ENCODE measurements around the gene CR1. TPM values are rescaled to one million over a fixed set of nuclear protein-coding genes. Genes with fewer than 3 reads are reported as not detected.

CR1 gene
- polyA plus RNA-seq, 3 donors: 11.3 to 30.8 (median 26.5) TPM

- Histone ChIP-seq H3K9ac (ENCODE audit: insufficient read depth, low read length, poor library complexity, severe bottlenecking) (no peak overlapping the region), H3K27me3 (ENCODE audit: control insufficient read depth in 2 of 2, insufficient read depth in 2 of 2, low read length in 2 of 2) (no peaks in the 10 kb centered on the region), H3K4me1 (ENCODE audit: control insufficient read depth in 1 of 2, insufficient read depth in 2 of 2, low read length in 2 of 2) (no peaks in the 10 kb centered on the region), H3K79me2 (ENCODE audit: insufficient read depth, low read length) (no peaks in the 10 kb centered on the region), H4K20me1 (ENCODE audit: insufficient read depth, low read length) (no peaks in the 10 kb centered on the region), H3K4me3 (replicated peaks in 1 of 3; ENCODE audit: low read depth in 2 of 3, low read length in 3 of 3) (no peak overlapping the region), H3K4me2 (replicated peaks; ENCODE audit: extremely low read depth, low read length, poor library complexity, severe bottlenecking) (no peak overlapping the region), H3K27ac (ENCODE audit: low read depth in 1 of 2, low read length in 2 of 2) (no peak overlapping the region), H3K36me3 (replicated peaks in 1 of 2; ENCODE audit: control insufficient read depth in 1 of 2, insufficient read depth in 2 of 2, low read length in 2 of 2) (peaks cover 2 to 84% of the 10 kb centered on the region in 2 donors), H2AFZ (ENCODE audit: insufficient read depth, low read depth, low read length, poor library complexity, severe bottlenecking) (no peak overlapping the region), H3K9me3 (replicated peaks in 1 of 2; ENCODE audit: control insufficient read depth in 1 of 2, insufficient read depth in 1 of 2, low read length in 2 of 2) (peaks cover 0 to 7% of the 10 kb centered on the region in 2 donors)
- Mint-ChIP-seq H3K27me3 (ENCODE audit: low read depth in 3 of 3) (peaks cover 0 to 6% (median 1%) of the 10 kb centered on the region in 3 donors), H3K4me3 (no peak overlapping the region), H3K36me3 (peaks cover 80 to 84% of the 10 kb centered on the region in 2 donors), H3K9me3 (peaks cover 4 to 7% (median 5%) of the 10 kb centered on the region in 7 donors), H3K4me1 (no peaks in the 10 kb centered on the region), H3K27ac (no peak overlapping the region)
- WGBS (ENCODE audit: insufficient coverage): no CpG with 5 or more reads among the region's 5 CpGs
- DNase-seq: no peak
- intact Hi-C loops (cut with micrococcal nuclease): no loop called here
- no peak for TF ChIP-seq CTCF (IDR thresholded peaks at IDR 0.05)
Observed at GRCh38 chr1:207628776-207629175, 132.8 kb downstream of the CR1 start.

GRCh38 chr1:207631137-207631536 is 135.2 kb downstream of the CR1 start:
- no peak overlapping the region for H3K4me2 ChIP-seq (replicated peaks; ENCODE audit: extremely low read depth, low read length, poor library complexity, severe bottlenecking)
- no peaks in the 10 kb centered on the region for H3K9me3 ChIP-seq (replicated peaks in 1 of 2; ENCODE audit: control insufficient read depth in 1 of 2, insufficient read depth in 1 of 2, low read length in 2 of 2)
- no peak for DNase-seq
- WGBS (ENCODE audit: insufficient coverage): no CpG with 5 or more reads among the region's 1 CpG
- H3K36me3 ChIP-seq (replicated peaks in 1 of 2; ENCODE audit: control insufficient read depth in 1 of 2, insufficient read depth in 2 of 2, low read length in 2 of 2): peaks cover 2 to 83% of the 10 kb centered on the region in 2 donors
- H3K4me3 ChIP-seq (replicated peaks in 1 of 3; ENCODE audit: low read depth in 2 of 3, low read length in 3 of 3): no peak overlapping the region
- peaks cover 0 to 3% (median 0%) of the 10 kb centered on the region in 7 donors for H3K9me3 Mint-ChIP-seq
- no peak overlapping the region for H3K27ac Mint-ChIP-seq
- no peaks in the 10 kb centered on the region for H3K79me2 ChIP-seq (ENCODE audit: insufficient read depth, low read length)
- no peak for TF ChIP-seq CTCF (IDR thresholded peaks at IDR 0.05)
- H3K4me1 ChIP-seq (ENCODE audit: control insufficient read depth in 1 of 2, insufficient read depth in 2 of 2, low read length in 2 of 2): no peaks in the 10 kb centered on the region
- intact Hi-C loops (cut with micrococcal nuclease): no loop called here
- H3K27me3 ChIP-seq (ENCODE audit: control insufficient read depth in 2 of 2, insufficient read depth in 2 of 2, low read length in 2 of 2): no peaks in the 10 kb centered on the region
- peaks cover 5% of the 10 kb centered on the region for H3K4me1 Mint-ChIP-seq
- peaks cover 83 to 87% of the 10 kb centered on the region in 2 donors for H3K36me3 Mint-ChIP-seq
- H4K20me1 ChIP-seq (ENCODE audit: insufficient read depth, low read length): no peaks in the 10 kb centered on the region
- no peak overlapping the region for H3K27ac ChIP-seq (ENCODE audit: low read depth in 1 of 2, low read length in 2 of 2)
- H3K9ac ChIP-seq (ENCODE audit: insufficient read depth, low read length, poor library complexity, severe bottlenecking): no peak overlapping the region
- H3K27me3 Mint-ChIP-seq (ENCODE audit: low read depth in 3 of 3): peaks cover 1 to 9% (median 2%) of the 10 kb centered on the region in 3 donors
- no peak overlapping the region for H3K4me3 Mint-ChIP-seq
- no peak overlapping the region for H2AFZ ChIP-seq (ENCODE audit: insufficient read depth, low read depth, low read length, poor library complexity, severe bottlenecking)

All from CD14-positive monocyte (primary cell).